Testis (tissue), 2 donors: ENCODE results near the gene ARMH4.

ENCODE experiments used
- CTCF ChIP-seq, 3 experiments: fragments of 450-650 bp in 2 of 3; fragments of 200-600 bp in 1 of 3; sonication (generic) in 1 of 3; IDR thresholded peaks; one replicate each; pipeline ENCODE4 v1.5.1; 2016 to 2019; ENCODE audit warnings: antibody characterized with exemption in 3 of 3, mild to moderate bottlenecking in 2 of 3, moderate library complexity in 1 of 3
- POLR2A ChIP-seq: fragments of 450-650 bp; IDR thresholded peaks from one replicate; pipeline ENCODE4 v1.6.1; 2017; ENCODE audit warnings: antibody characterized with exemption, mild to moderate bottlenecking, moderate library complexity

DNA sequence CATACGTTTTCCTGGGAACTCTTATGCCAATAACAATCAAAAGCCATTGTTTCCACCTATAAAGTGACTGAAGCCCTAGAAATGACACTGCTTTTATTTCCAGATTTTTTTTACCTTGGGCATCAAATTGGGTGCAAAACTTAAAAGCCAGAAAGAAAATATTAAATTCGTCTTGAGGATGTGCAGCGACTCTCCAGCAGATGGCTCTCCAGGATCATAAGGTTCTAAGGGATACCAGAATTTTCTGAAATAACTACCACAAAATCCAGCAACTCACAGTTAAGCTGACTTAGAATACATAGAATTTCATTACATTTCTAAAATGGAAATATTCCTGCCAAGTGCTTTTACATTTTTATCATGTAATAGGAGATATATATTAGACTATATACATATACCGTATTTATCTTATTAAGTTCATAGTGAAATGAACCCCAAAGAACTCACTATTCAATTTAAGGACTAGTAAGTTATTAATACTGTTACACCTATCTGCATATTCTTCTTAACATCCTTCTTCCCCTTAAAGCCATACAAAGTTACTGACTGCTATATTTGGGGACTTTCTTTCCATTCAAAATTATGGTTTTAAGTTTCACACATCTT, 44.0 kb downstream of the ARMH4 start:
- TF ChIP-seq CTCF (IDR thresholded peaks at IDR 0.05) (peak; percentile 72 to 75 (median 75)), POLR2A (no peak)
